HepG2 (cell line): ENCODE measurements around the gene CNN3. TPM values are rescaled to one million over a fixed set of nuclear protein-coding genes. Genes with fewer than 3 reads are reported as not detected.
A peak's percentile ranks its signal among the peaks of the same experiment; 100 is the strongest.

ENCODE experiments used
- CHD4 ChIP-seq: fragments of 200-600 bp; sonication (generic); IDR thresholded peaks from 2 replicates; pipeline ENCODE4 v1.7.0; 2017; ENCODE audit warnings: mild to moderate bottlenecking, low read length, borderline replicate concordance
- DNMT1 ChIP-seq: sonication (generic); formaldehyde crosslinking; IDR thresholded peaks from 2 replicates; pipeline ENCODE4 v1.5.1; 2020; ENCODE audit warnings: mild to moderate bottlenecking, missing genetic modification reagents
- DNMT3B ChIP-seq: conservative IDR thresholded peaks from 2 replicates; pipeline ENCODE4 v1.6.1; 2016; ENCODE audit warnings: missing biosample characterization, control low read depth
- FOSL2 ChIP-seq: sonication (generic); formaldehyde crosslinking; IDR thresholded peaks from 2 replicates; pipeline ENCODE4 v1.4.0; 2020; ENCODE audit warnings: missing genetic modification reagents
- NCOR1 ChIP-seq: fragments of 200-600 bp; sonication (generic); IDR thresholded peaks from 2 replicates; pipeline ENCODE4 v1.7.0; 2017; ENCODE audit warnings: antibody characterized with exemption, low read length, borderline replicate concordance
- NR3C1 ChIP-seq: sonication (generic); formaldehyde crosslinking; IDR thresholded peaks from 2 replicates; pipeline ENCODE4 v1.4.0; 2020; ENCODE audit warnings: missing genetic modification reagents
- RARA ChIP-seq: IDR thresholded peaks from 2 replicates; pipeline ENCODE4 v1.6.1; 2016; ENCODE audit warnings: missing genetic modification reagents, missing compliant biosample characterization
- YEATS4 ChIP-seq: sonication (generic); formaldehyde crosslinking; IDR thresholded peaks from 2 replicates; pipeline ENCODE4 v1.4.0; 2020; ENCODE audit warnings: missing genetic modification reagents, borderline replicate concordance
- ZNF382 ChIP-seq: sonication (generic); formaldehyde crosslinking; IDR thresholded peaks from 2 replicates; pipeline ENCODE4 v1.5.0; 2020; ENCODE audit warnings: missing genetic modification reagents, mild to moderate bottlenecking, borderline replicate concordance
- polyA plus RNA-seq, 8 experiments: library from polyadenylated mRNA; depleted of rRNA in 3 of 8; stranded (reverse) in 7 of 8; unstranded in 1 of 8; fragments of >200 nt; fragmentation: Illumina TruSeq in 4 of 8; extraction: Trizol in 4 of 8; gene quantifications; 2 replicates each; pipeline versions ENCODE4 v1.2.1 to v1.2.3, GENCODE V29; 2011 to 2016; ENCODE audit warnings: low read depth in 4 of 8, missing spikeins in 1 of 8, mixed read lengths in 1 of 8; ENCODE audit not compliant: insufficient read depth in 1 of 8
- total RNA-seq, 5 experiments: library from RNA; depleted of rRNA; stranded (reverse); fragments of >200 nt; fragmentation: Illumina TruSeq; extraction: Trizol; gene quantifications; 2 replicates each; pipeline ENCODE4 v1.2.3, GENCODE V29; 2016; ENCODE audit warnings: low read depth in 1 of 5
- TF ChIP-seq, protein P1 (sequence below): sonication (generic); formaldehyde crosslinking; IDR thresholded peaks from 2 replicates; pipeline ENCODE4 v1.8.1; 2023; ENCODE audit warnings: missing genetic modification reagents, mild to moderate bottlenecking, borderline replicate concordance
- TF ChIP-seq, protein P2 (sequence below): sonication (generic); formaldehyde crosslinking; IDR thresholded peaks from 2 replicates; pipeline ENCODE4 v1.4.0; 2020; ENCODE audit warnings: mild to moderate bottlenecking, missing genetic modification reagents, borderline replicate concordance
- TF ChIP-seq, protein P3 (sequence below): sonication (generic); formaldehyde crosslinking; conservative IDR thresholded peaks from 2 replicates; pipeline ENCODE4 v1.4.0; 2020; ENCODE audit warnings: mild to moderate bottlenecking, missing genetic modification reagents, moderate library complexity

Gene CNN3
- total and polyA plus RNA-seq, 2 of the 13 experiments (the other 11 are each of a cell fraction or from before 2014, with no cell fraction given), result 113 to 223 TPM

DNA sequence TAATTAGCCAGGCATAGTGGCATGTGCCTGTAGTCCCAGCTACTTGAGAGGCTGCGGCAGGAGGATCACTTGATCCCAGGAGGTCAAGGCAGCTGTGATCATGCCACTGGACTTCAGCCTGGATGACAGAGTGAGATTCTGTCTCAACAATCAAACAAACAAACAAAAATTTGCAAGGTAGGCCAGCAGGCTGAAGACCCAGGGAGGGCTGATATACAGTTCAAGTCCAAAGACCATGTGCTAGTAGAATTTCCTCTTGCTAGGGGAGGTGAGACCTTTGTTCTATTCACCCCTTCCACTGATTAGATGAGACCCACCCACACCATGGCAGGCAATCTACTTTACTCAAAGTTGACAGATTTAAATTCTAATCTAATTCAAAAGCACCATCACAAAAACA is 31.2 kb upstream of the CNN3 start (continued):
- TF ChIP-seq DNMT1 (CRISPR knock-in tag) (no peak), NCOR1 (peak; percentile 58; the same call in 1 of the 2 replicates), NR3C1 (CRISPR knock-in tag) (no peak), YEATS4 (CRISPR knock-in tag) (no peak), FOSL2 (CRISPR knock-in tag) (no peak), RARA (CRISPR knock-in tag) (peak; percentile 77), DNMT3B (CRISPR knock-in tag) (no peak), CHD4 (no peak), ZNF382 (CRISPR knock-in tag) (no peak)
- TF ChIP-seq, protein P1, sequence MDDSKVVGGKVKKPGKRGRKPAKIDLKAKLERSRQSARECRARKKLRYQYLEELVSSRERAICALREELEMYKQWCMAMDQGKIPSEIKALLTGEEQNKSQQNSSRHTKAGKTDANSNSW (CRISPR knock-in tag), result no peak
- TF ChIP-seq, protein P2, sequence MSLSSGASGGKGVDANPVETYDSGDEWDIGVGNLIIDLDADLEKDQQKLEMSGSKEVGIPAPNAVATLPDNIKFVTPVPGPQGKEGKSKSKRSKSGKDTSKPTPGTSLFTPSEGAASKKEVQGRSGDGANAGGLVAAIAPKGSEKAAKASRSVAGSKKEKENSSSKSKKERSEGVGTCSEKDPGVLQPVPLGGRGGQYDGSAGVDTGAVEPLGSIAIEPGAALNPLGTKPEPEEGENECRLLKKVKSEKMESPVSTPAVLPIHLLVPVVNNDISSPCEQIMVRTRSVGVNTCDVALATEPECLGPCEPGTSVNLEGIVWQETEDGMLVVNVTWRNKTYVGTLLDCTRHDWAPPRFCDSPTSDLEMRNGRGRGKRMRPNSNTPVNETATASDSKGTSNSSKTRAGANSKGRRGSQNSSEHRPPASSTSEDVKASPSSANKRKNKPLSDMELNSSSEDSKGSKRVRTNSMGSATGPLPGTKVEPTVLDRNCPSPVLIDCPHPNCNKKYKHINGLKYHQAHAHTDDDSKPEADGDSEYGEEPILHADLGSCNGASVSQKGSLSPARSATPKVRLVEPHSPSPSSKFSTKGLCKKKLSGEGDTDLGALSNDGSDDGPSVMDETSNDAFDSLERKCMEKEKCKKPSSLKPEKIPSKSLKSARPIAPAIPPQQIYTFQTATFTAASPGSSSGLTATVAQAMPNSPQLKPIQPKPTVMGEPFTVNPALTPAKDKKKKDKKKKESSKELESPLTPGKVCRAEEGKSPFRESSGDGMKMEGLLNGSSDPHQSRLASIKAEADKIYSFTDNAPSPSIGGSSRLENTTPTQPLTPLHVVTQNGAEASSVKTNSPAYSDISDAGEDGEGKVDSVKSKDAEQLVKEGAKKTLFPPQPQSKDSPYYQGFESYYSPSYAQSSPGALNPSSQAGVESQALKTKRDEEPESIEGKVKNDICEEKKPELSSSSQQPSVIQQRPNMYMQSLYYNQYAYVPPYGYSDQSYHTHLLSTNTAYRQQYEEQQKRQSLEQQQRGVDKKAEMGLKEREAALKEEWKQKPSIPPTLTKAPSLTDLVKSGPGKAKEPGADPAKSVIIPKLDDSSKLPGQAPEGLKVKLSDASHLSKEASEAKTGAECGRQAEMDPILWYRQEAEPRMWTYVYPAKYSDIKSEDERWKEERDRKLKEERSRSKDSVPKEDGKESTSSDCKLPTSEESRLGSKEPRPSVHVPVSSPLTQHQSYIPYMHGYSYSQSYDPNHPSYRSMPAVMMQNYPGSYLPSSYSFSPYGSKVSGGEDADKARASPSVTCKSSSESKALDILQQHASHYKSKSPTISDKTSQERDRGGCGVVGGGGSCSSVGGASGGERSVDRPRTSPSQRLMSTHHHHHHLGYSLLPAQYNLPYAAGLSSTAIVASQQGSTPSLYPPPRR (CRISPR knock-in tag), result peak; percentile 36; the same call in 1 of the 2 replicates
- TF ChIP-seq, protein P3, sequence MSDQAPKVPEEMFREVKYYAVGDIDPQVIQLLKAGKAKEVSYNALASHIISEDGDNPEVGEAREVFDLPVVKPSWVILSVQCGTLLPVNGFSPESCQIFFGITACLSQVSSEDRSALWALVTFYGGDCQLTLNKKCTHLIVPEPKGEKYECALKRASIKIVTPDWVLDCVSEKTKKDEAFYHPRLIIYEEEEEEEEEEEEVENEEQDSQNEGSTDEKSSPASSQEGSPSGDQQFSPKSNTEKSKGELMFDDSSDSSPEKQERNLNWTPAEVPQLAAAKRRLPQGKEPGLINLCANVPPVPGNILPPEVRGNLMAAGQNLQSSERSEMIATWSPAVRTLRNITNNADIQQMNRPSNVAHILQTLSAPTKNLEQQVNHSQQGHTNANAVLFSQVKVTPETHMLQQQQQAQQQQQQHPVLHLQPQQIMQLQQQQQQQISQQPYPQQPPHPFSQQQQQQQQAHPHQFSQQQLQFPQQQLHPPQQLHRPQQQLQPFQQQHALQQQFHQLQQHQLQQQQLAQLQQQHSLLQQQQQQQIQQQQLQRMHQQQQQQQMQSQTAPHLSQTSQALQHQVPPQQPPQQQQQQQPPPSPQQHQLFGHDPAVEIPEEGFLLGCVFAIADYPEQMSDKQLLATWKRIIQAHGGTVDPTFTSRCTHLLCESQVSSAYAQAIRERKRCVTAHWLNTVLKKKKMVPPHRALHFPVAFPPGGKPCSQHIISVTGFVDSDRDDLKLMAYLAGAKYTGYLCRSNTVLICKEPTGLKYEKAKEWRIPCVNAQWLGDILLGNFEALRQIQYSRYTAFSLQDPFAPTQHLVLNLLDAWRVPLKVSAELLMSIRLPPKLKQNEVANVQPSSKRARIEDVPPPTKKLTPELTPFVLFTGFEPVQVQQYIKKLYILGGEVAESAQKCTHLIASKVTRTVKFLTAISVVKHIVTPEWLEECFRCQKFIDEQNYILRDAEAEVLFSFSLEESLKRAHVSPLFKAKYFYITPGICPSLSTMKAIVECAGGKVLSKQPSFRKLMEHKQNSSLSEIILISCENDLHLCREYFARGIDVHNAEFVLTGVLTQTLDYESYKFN (CRISPR knock-in tag), result peak; percentile 69
